ENCODE measurements around the gene NTNG1. TPM values are rescaled to one million over a fixed set of nuclear protein-coding genes. Genes with fewer than 3 reads are reported as not detected.

Gene NTNG1
- total and polyA plus RNA-seq, 10 of the 15 experiments (the other 5 are each of a cell fraction or from before 2014, with no cell fraction given), result 0.18 to 2.3 (median 1.1) TPM; not detected in 1

GRCh38 chr1:107523061-107523460, 382.2 kb downstream of the NTNG1 start:
- ATAC-seq, result no peak
- H3K27ac ChIP-seq (ENCODE audit: control insufficient read depth, insufficient read depth), result no peak overlapping the region
- H3K36me3 ChIP-seq (ENCODE audit: control insufficient read depth in 2 of 2, insufficient read depth in 2 of 2, low read length in 1 of 2), result no peaks in the 10 kb centered on the region
- no peak for FAIRE-seq
- no peak overlapping the region for H3K9ac ChIP-seq (ENCODE audit: control insufficient read depth, insufficient read depth, low read length)
- no peaks in the 10 kb centered on the region for H4K20me1 ChIP-seq (ENCODE audit: control insufficient read depth, insufficient read depth)
- intact Hi-C loops (cut with micrococcal nuclease; ENCODE audit: unreplicated experiment) (no loop called here), in situ Hi-C loops (cut with MboI) (loop anchor here (10.0 kb wide), 1 partner anchor 88 kb away; no protein-coding TSS in a partner anchor)
- ChIA-PET CTCF (interaction anchor here (1.0 to 13.5 kb wide), 3 partner anchors 32 to 225 kb away, joined by 3 to 314 read pairs (median 4); no protein-coding TSS in a partner anchor), POLR2A (no interaction called here), RAD21 (ENCODE audit: unreplicated experiment) (interaction anchor here (11.4 kb wide), 1 partner anchor 91 kb away, joined by 178 read pairs; no protein-coding TSS in a partner anchor), SMC1A (ENCODE audit: uncharacterized antibody, unreplicated experiment) (interaction anchor here (0.9 to 1.7 kb wide), 4 partner anchors 64 to 338 kb away, joined by 3 to 9 read pairs (median 4); no protein-coding TSS in a partner anchor)
- 56% methylated on average over 4 of the region's 4 CpGs for WGBS (ENCODE audit: insufficient coverage, insufficient replicate concordance, low lambda C conversion rate, missing lambda C conversion rate)
- no peaks in the 10 kb centered on the region for H3K4me1 ChIP-seq (ENCODE audit: control insufficient read depth, insufficient read depth, low read length)
- H3K79me2 ChIP-seq (ENCODE audit: control insufficient read depth, insufficient read depth, low read length), result no peaks in the 10 kb centered on the region
- TF ChIP-seq BACH1 (IDR thresholded peaks at IDR 0.05; ENCODE audit: borderline replicate concordance) (no peak), CBX3 (IDR thresholded peaks at IDR 0.05; ENCODE audit: borderline replicate concordance, low read depth) (no peak), HDAC6 (IDR thresholded peaks at IDR 0.05; ENCODE audit: unreplicated experiment) (no peak), CBX5 (IDR thresholded peaks at IDR 0.05; ENCODE audit: low read depth) (no peak), ZNF622 (IDR thresholded peaks at IDR 0.05) (no peak), FOXK2 (IDR thresholded peaks at IDR 0.05) (no peak), SIN3A (IDR thresholded peaks at IDR 0.05; ENCODE audit: low read depth, low read length) (no peak), MEF2A (IDR thresholded peaks at IDR 0.05; ENCODE audit: insufficient read depth, low read depth, low read length) (no peak), CREB1 (IDR thresholded peaks at IDR 0.05; ENCODE audit: low read depth) (no peak), RELA (IDR thresholded peaks at IDR 0.05; ENCODE audit: borderline replicate concordance, partially characterized antibody) (no peak), GATAD2B (conservative IDR thresholded peaks at IDR 0.05; ENCODE audit: low read depth) (no peak), BCL11A (IDR thresholded peaks at IDR 0.05; ENCODE audit: low read depth, low read length) (no peak), CBFB (IDR thresholded peaks at IDR 0.05; ENCODE audit: low read depth) (no peak), NBN (IDR thresholded peaks at IDR 0.05) (no peak), SP1 (IDR thresholded peaks at IDR 0.05; ENCODE audit: low read depth, low read length) (no peak), MTA3 (IDR thresholded peaks at IDR 0.05; ENCODE audit: borderline replicate concordance, low read length) (no peak), CHD2 (IDR thresholded peaks at IDR 0.05; ENCODE audit: borderline replicate concordance, low read depth, low read length) (no peak), RFX5 (IDR thresholded peaks at IDR 0.05; ENCODE audit: low read depth, low read length) (no peak)
- TF ChIP-seq, protein P1, sequence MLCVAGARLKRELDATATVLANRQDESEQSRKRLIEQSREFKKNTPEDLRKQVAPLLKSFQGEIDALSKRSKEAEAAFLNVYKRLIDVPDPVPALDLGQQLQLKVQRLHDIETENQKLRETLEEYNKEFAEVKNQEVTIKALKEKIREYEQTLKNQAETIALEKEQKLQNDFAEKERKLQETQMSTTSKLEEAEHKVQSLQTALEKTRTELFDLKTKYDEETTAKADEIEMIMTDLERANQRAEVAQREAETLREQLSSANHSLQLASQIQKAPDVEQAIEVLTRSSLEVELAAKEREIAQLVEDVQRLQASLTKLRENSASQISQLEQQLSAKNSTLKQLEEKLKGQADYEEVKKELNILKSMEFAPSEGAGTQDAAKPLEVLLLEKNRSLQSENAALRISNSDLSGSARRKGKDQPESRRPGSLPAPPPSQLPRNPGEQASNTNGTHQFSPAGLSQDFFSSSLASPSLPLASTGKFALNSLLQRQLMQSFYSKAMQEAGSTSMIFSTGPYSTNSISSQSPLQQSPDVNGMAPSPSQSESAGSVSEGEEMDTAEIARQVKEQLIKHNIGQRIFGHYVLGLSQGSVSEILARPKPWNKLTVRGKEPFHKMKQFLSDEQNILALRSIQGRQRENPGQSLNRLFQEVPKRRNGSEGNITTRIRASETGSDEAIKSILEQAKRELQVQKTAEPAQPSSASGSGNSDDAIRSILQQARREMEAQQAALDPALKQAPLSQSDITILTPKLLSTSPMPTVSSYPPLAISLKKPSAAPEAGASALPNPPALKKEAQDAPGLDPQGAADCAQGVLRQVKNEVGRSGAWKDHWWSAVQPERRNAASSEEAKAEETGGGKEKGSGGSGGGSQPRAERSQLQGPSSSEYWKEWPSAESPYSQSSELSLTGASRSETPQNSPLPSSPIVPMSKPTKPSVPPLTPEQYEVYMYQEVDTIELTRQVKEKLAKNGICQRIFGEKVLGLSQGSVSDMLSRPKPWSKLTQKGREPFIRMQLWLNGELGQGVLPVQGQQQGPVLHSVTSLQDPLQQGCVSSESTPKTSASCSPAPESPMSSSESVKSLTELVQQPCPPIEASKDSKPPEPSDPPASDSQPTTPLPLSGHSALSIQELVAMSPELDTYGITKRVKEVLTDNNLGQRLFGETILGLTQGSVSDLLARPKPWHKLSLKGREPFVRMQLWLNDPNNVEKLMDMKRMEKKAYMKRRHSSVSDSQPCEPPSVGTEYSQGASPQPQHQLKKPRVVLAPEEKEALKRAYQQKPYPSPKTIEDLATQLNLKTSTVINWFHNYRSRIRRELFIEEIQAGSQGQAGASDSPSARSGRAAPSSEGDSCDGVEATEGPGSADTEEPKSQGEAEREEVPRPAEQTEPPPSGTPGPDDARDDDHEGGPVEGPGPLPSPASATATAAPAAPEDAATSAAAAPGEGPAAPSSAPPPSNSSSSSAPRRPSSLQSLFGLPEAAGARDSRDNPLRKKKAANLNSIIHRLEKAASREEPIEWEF (IDR thresholded peaks at IDR 0.05; ENCODE audit: insufficient replicate concordance, low read depth, low read length), result no peak
- no peak for DNase-seq (ENCODE audit: low read depth, low spot score)
- H2AFZ ChIP-seq (ENCODE audit: control insufficient read depth, low read depth, low read length), result no peak overlapping the region
- H3K4me3 ChIP-seq, result no peak overlapping the region
- no TSS peak for BruUV-seq (replicated peaks)
- H3K4me2 ChIP-seq (ENCODE audit: control insufficient read depth, insufficient read depth), result no peak overlapping the region
- no peaks in the 10 kb centered on the region; a peak in 1 of 4 replicates for H3K27me3 ChIP-seq (replicated peaks in 1 of 2; ENCODE audit: control insufficient read depth in 2 of 2, insufficient read depth in 2 of 2, low read length in 1 of 2)
- H3K9me3 ChIP-seq (replicated peaks; ENCODE audit: control insufficient read depth, insufficient read depth, low read length), result no peaks in the 10 kb centered on the region
